DOHH2 (cell line): ENCODE measurements around the gene RSPO1.

Source experiments
- EZH2phosphoT487 ChIP-seq: fragments of 200-600 bp; sonication (generic); IDR thresholded peaks from 2 replicates; pipeline ENCODE4 v1.6.1; 2017; ENCODE audit warnings: borderline replicate concordance, mild to moderate bottlenecking, antibody characterized with exemption, low read length, moderate library complexity, mixed read lengths
- TF ChIP-seq, protein P1 (sequence below): fragments of 200-600 bp; sonication (generic); IDR thresholded peaks from one replicate; pipeline ENCODE4 v1.5.1; 2014; ENCODE audit warnings: antibody characterized with exemption, mild to moderate bottlenecking, low read depth, low read length; ENCODE audit not compliant: poor library complexity, severe bottlenecking

DNA sequence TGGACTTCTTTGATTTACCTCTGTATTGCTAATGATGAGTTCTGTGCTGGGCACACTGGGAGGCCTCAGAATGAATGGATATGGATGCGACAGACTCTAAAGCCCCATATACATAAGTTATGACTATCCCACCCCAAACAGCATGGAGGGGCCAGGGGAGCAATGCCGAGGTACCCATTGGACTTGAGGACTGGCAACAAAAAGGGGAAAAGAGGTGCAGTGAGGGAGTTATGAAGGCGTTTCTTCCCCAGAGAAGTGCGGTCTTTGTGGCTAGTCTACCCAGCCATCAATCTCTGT, 42.4 kb upstream of the RSPO1 start:
- TF ChIP-seq, protein P1, sequence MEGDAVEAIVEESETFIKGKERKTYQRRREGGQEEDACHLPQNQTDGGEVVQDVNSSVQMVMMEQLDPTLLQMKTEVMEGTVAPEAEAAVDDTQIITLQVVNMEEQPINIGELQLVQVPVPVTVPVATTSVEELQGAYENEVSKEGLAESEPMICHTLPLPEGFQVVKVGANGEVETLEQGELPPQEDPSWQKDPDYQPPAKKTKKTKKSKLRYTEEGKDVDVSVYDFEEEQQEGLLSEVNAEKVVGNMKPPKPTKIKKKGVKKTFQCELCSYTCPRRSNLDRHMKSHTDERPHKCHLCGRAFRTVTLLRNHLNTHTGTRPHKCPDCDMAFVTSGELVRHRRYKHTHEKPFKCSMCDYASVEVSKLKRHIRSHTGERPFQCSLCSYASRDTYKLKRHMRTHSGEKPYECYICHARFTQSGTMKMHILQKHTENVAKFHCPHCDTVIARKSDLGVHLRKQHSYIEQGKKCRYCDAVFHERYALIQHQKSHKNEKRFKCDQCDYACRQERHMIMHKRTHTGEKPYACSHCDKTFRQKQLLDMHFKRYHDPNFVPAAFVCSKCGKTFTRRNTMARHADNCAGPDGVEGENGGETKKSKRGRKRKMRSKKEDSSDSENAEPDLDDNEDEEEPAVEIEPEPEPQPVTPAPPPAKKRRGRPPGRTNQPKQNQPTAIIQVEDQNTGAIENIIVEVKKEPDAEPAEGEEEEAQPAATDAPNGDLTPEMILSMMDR = no peak
- no peak for TF ChIP-seq EZH2phosphoT487
